ENCODE results near the gene TXNRD2.

- TF ChIP-seq CTCF (conservative IDR thresholded peaks at IDR 0.05; ENCODE audit: low read depth, low read length) (no peak), CHD1 (IDR thresholded peaks at IDR 0.05; ENCODE audit: low read depth, low read length) (no peak), RCOR1 (IDR thresholded peaks at IDR 0.05; ENCODE audit: insufficient replicate concordance, low read length) (no peak), POLR2A (IDR thresholded peaks at IDR 0.05; ENCODE audit: low read depth, low read length) (no peak), ELK1 (IDR thresholded peaks at IDR 0.05; ENCODE audit: borderline replicate concordance, low read depth, low read length) (no peak), MAZ (IDR thresholded peaks at IDR 0.05; ENCODE audit: borderline replicate concordance, low read depth, low read length) (no peak)
Observed at GRCh38 chr22:19918332-19919106, 23.1 kb downstream of the TXNRD2 start.

All from IMR-90 (cell line).